Stimulated activated CD4-positive, alpha-beta T cell treated with anti-CD3 and anti-CD28 coated beads, TNF-alpha, amount 100 ng/mL, for 48 hours (primary cell): ENCODE data around the gene MED12L.
A peak's percentile ranks its signal among the peaks of the same experiment; 100 is the strongest.

Experiments used
- DNase-seq, 3 donors: peaks; one replicate each; pipeline ENCODE4 v3.0.0-alpha.2; 2020; ENCODE audit warnings: low read depth in 3 of 3

MED12L gene

GRCh38 chr3:151407928-151408327, 322.5 kb downstream of the MED12L start:
- DNase-seq, result no peak

- no peak for DNase-seq
These were observed 325.6 kb downstream of the MED12L start for GRCh38 chr3:151410891-151411559.

- no peak for DNase-seq
These were observed 327.5 kb downstream of the MED12L start for GRCh38 chr3:151412989-151413388.

GRCh38 chr3:151415289-151415688, 329.8 kb downstream of the MED12L start:
- no peak for DNase-seq

- DNase-seq, result no peak
These were observed 334.3 kb downstream of the MED12L start for GRCh38 chr3:151419806-151420205.

- no peak for DNase-seq
These were observed 336.5 kb downstream of the MED12L start for GRCh38 chr3:151421938-151422337.

- no peak for DNase-seq
These were observed 337.6 kb downstream of the MED12L start for GRCh38 chr3:151423091-151423490.

- DNase-seq, result no peak
These were observed 340.3 kb downstream of the MED12L start for GRCh38 chr3:151425627-151426340.

- no peak for DNase-seq
These were observed 340.8 kb downstream of the MED12L start for GRCh38 chr3:151426341-151426657.

- no peak for DNase-seq
These were observed 342.9 kb downstream of the MED12L start for GRCh38 chr3:151428386-151428785.

GRCh38 chr3:151430821-151431484, 345.5 kb downstream of the MED12L start:
- no peak for DNase-seq

- no peak for DNase-seq
These were observed 346.5 kb downstream of the MED12L start for GRCh38 chr3:151431940-151432339.

- DNase-seq, result no peak
These were observed 347.3 kb downstream of the MED12L start for GRCh38 chr3:151432616-151433372.

GRCh38 chr3:151434151-151434890, 348.9 kb downstream of the MED12L start:
- no peak for DNase-seq

- DNase-seq, result no peak
These were observed 351.4 kb downstream of the MED12L start for GRCh38 chr3:151436675-151437446.

GRCh38 chr3:151437906-151438305, 352.4 kb downstream of the MED12L start:
- no peak for DNase-seq

GRCh38 chr3:151439652-151440125, 354.2 kb downstream of the MED12L start:
- DNase-seq, result peak in 1 of 3 donors; percentile 2

GRCh38 chr3:151440940-151441339, 355.5 kb downstream of the MED12L start:
- no peak for DNase-seq

- DNase-seq, result no peak
These were observed 358.1 kb downstream of the MED12L start for GRCh38 chr3:151443583-151443982.

- no peak for DNase-seq
These were observed 360.0 kb downstream of the MED12L start for GRCh38 chr3:151445273-151446001.
